HepG2 (cell line): ENCODE measurements around the gene ALS2. TPM values are rescaled to one million over a fixed set of nuclear protein-coding genes. Genes with fewer than 3 reads are reported as not detected.

ENCODE experiments used
- ATAC-seq: fragments of 200-7000 bp; cut with Tn5 transposase; 3 replicates; pipeline ENCODE4 v1.9.1; 2020; ENCODE audit warnings: mild to moderate bottlenecking, moderate library complexity
- BruUV-seq: library from RNA; stranded (reverse); fragments of 400-500 nt; replicated peaks from 2 replicates; lab custom pipeline; 2021; lab: Mats Ljungman, UMichigan
- CTCF ChIA-PET: fragments of 300-600 bp; formaldehyde crosslinking; extraction: SDS; loops from one replicate; lab custom pipeline; 2021; ENCODE audit warnings: low total read pairs, inconsistent platforms, low intra/inter-chr PET ratio; lab: Yijun Ruan, JAX
- POLR2A ChIA-PET: fragments of 350-600 bp; sonication (Branson Sonifier 250); formaldehyde crosslinking; loops from one replicate; lab custom pipeline; 2020; ENCODE audit warnings: antibody characterized with exemption, inconsistent platforms; lab: Yijun Ruan, JAX
- DNase-seq: peaks from one replicate; pipeline ENCODE4 v3.0.0-alpha.2; 2015; ENCODE audit warnings: low spot score
- FAIRE-seq: peaks from 3 replicates; lab custom pipeline; 2011; peaks lifted over from hg19 to GRCh38; lab: Jason Lieb, UNC
- H2AFZ ChIP-seq: one replicate; pipeline ENCODE4 v1.6.1; 2011; ENCODE audit warnings: low read length, inconsistent platforms
- H3K27ac ChIP-seq: fragments of 300-600 bp; 3 replicates; pipeline ENCODE4 v1.8.0; 2011; ENCODE audit warnings: mixed run types, mild to moderate bottlenecking, mixed read lengths, low read length, inconsistent platforms; ENCODE audit not compliant: insufficient read depth; ENCODE audit errors: extremely low read length
- H3K27me3 ChIP-seq, 2 experiments: fragments of 200-600 bp in 1 of 2; 2 replicates in 1 of 2; 3 replicates in 1 of 2; pipeline versions ENCODE4 v1.6.0 to v1.8.0; 2011; ENCODE audit warnings: low read length in 2 of 2, mild to moderate bottlenecking in 2 of 2, moderate library complexity in 2 of 2, inconsistent platforms in 1 of 2; ENCODE audit not compliant: insufficient read depth in 2 of 2, control insufficient read depth in 1 of 2
- H3K36me3 ChIP-seq, 2 experiments: fragments of 200-600 bp in 1 of 2; replicated peaks in 1 of 2; 2 replicates in 1 of 2; 3 replicates in 1 of 2; pipeline versions ENCODE4 v1.5.1 to v1.8.0; 2011; ENCODE audit warnings: low read length in 2 of 2, inconsistent platforms in 1 of 2; ENCODE audit not compliant: insufficient read depth in 2 of 2, control insufficient read depth in 1 of 2
- H3K4me1 ChIP-seq: 2 replicates; pipeline ENCODE4 v1.5.1; 2012; ENCODE audit warnings: low read length, inconsistent platforms; ENCODE audit not compliant: insufficient read depth
- H3K4me2 ChIP-seq: 2 replicates; pipeline ENCODE4 v1.6.0; 2011; ENCODE audit warnings: low read depth, low read length, inconsistent platforms
- H3K4me3 ChIP-seq, 3 experiments: fragments of 200-600 bp in 1 of 3; sonication (generic), shearing (Covaris generic) in 1 of 3; replicated peaks in 1 of 3; 2 replicates each; pipeline ENCODE4 v1.5.1; 2011 to 2016; ENCODE audit warnings: low read length in 3 of 3, inconsistent platforms in 2 of 3, low read depth in 2 of 3, mild to moderate bottlenecking in 2 of 3, control low read depth in 1 of 3, mixed read lengths in 1 of 3; ENCODE audit not compliant: insufficient read depth in 1 of 3
- H3K79me2 ChIP-seq: one replicate; pipeline ENCODE4 v1.6.1; 2011; ENCODE audit warnings: low read length, inconsistent platforms; ENCODE audit not compliant: insufficient read depth
- H3K9ac ChIP-seq: 2 replicates; pipeline ENCODE4 v1.6.0; 2011; ENCODE audit warnings: mild to moderate bottlenecking, low read depth, low read length, inconsistent platforms; ENCODE audit not compliant: insufficient read depth
- H3K9me3 ChIP-seq: 2 replicates; pipeline ENCODE4 v1.5.1; 2012; ENCODE audit warnings: mild to moderate bottlenecking, low read length
- H4K20me1 ChIP-seq: 2 replicates; pipeline ENCODE4 v1.6.0; 2011; ENCODE audit warnings: inconsistent platforms, mild to moderate bottlenecking, low read length, moderate library complexity; ENCODE audit not compliant: insufficient read depth
- EZH2 ChIP-seq: conservative IDR thresholded peaks from 2 replicates; pipeline ENCODE4 v1.6.1; 2012; ENCODE audit warnings: mild to moderate bottlenecking, low read depth, low read length, moderate library complexity
- KLF9 ChIP-seq: IDR thresholded peaks from 2 replicates; pipeline ENCODE4 v1.6.1; 2016; ENCODE audit warnings: low read depth
- NFYC ChIP-seq: IDR thresholded peaks from 2 replicates; pipeline ENCODE4 v1.6.1; 2016; ENCODE audit warnings: missing genetic modification reagents, missing compliant biosample characterization
- NKX3-1 ChIP-seq: sonication (generic); formaldehyde crosslinking; IDR thresholded peaks from 2 replicates; pipeline ENCODE4 v1.5.0; 2020; ENCODE audit warnings: missing genetic modification reagents
- STAG1 ChIP-seq: sonication (generic); formaldehyde crosslinking; IDR thresholded peaks from 2 replicates; pipeline ENCODE4 v1.4.0; 2020; ENCODE audit warnings: missing genetic modification reagents
- TMF1 ChIP-seq: sonication (generic); formaldehyde crosslinking; IDR thresholded peaks from 2 replicates; pipeline ENCODE4 v1.8.1; 2022; ENCODE audit warnings: low read depth, missing genetic modification reagents
- ZBTB1 ChIP-seq: sonication (generic); formaldehyde crosslinking; IDR thresholded peaks from 2 replicates; pipeline ENCODE4 v1.4.0; 2020; ENCODE audit warnings: missing genetic modification reagents, borderline replicate concordance
- ZBTB46 ChIP-seq: sonication (generic); formaldehyde crosslinking; IDR thresholded peaks from 2 replicates; pipeline ENCODE4 v1.4.0; 2020; ENCODE audit warnings: mild to moderate bottlenecking, missing genetic modification reagents, borderline replicate concordance
- ZFYVE20 ChIP-seq: sonication (generic); formaldehyde crosslinking; IDR thresholded peaks from 2 replicates; pipeline ENCODE4 v1.8.0; 2023; ENCODE audit warnings: low read depth, mild to moderate bottlenecking, moderate library complexity, missing genetic modification reagents, borderline replicate concordance
- ZNF12 ChIP-seq: sonication (generic); formaldehyde crosslinking; IDR thresholded peaks from 2 replicates; pipeline ENCODE4 v1.5.0; 2020; ENCODE audit warnings: missing genetic modification reagents
- ZNF160 ChIP-seq: sonication (generic); formaldehyde crosslinking; IDR thresholded peaks from 2 replicates; pipeline ENCODE4 v1.8.0; 2022; ENCODE audit warnings: mild to moderate bottlenecking, inconsistent platforms, missing genetic modification reagents
- ZNF605 ChIP-seq: sonication (generic); formaldehyde crosslinking; IDR thresholded peaks from 2 replicates; pipeline ENCODE4 v1.8.0; 2022; ENCODE audit warnings: mild to moderate bottlenecking, missing genetic modification reagents
- ZNF619 ChIP-seq: sonication (generic); formaldehyde crosslinking; IDR thresholded peaks from 2 replicates; pipeline ENCODE4 v1.4.0; 2020; ENCODE audit warnings: mild to moderate bottlenecking, missing genetic modification reagents
- ZNF639 ChIP-seq: conservative IDR thresholded peaks from 2 replicates; pipeline ENCODE4 v1.6.1; 2018; ENCODE audit warnings: missing genetic modification reagents
- ZNF839 ChIP-seq: sonication (generic); formaldehyde crosslinking; IDR thresholded peaks from 2 replicates; pipeline ENCODE4 v1.4.0; 2020; ENCODE audit warnings: missing genetic modification reagents, mild to moderate bottlenecking, borderline replicate concordance
- WGBS: methylation state at CpG from one replicate; pipeline ENCODE4 v1.1.6; 2017; ENCODE audit warnings: low lambda C conversion rate; 5-methylcytosine and 5-hydroxymethylcytosine counted together
- in situ Hi-C: cut with HindIII; loops from 2 replicates; pipeline ENCODE4 v1.10.0; 2017; ENCODE audit warnings: low pct_unique_long_range_greater_than_20kb; ENCODE audit not compliant: extremely low pct_ligation_motif_present
- intact Hi-C: fragments of 100-400 bp; cut with micrococcal nuclease; formaldehyde crosslinking; loops from one replicate; pipeline ENCODE4 v1.10.0; 2022; ENCODE audit not compliant: unreplicated experiment
- polyA plus RNA-seq, 8 experiments: library from polyadenylated mRNA; depleted of rRNA in 3 of 8; stranded (reverse) in 7 of 8; unstranded in 1 of 8; fragments of >200 nt; fragmentation: Illumina TruSeq in 4 of 8; extraction: Trizol in 4 of 8; gene quantifications; 2 replicates each; pipeline versions ENCODE4 v1.2.1 to v1.2.3, GENCODE V29; 2011 to 2016; ENCODE audit warnings: low read depth in 4 of 8, missing spikeins in 1 of 8, mixed read lengths in 1 of 8; ENCODE audit not compliant: insufficient read depth in 1 of 8
- total RNA-seq, 5 experiments: library from RNA; depleted of rRNA; stranded (reverse); fragments of >200 nt; fragmentation: Illumina TruSeq; extraction: Trizol; gene quantifications; 2 replicates each; pipeline ENCODE4 v1.2.3, GENCODE V29; 2016; ENCODE audit warnings: low read depth in 1 of 5

Gene ALS2
- total and polyA plus RNA-seq, 2 of the 13 experiments (the other 11 are each of a cell fraction or from before 2014, with no cell fraction given) = 12.7 to 19.3 TPM

- no peak overlapping the region for H3K4me2 ChIP-seq
- intact Hi-C loops = no loop called here
- no peaks in the 10 kb centered on the region for H3K9me3 ChIP-seq
- H3K79me2 ChIP-seq = no peaks in the 10 kb centered on the region
- H3K4me1 ChIP-seq = no peaks in the 10 kb centered on the region
- no peak overlapping the region for H3K27ac ChIP-seq
- CTCF ChIA-PET = no interaction called here
- H3K4me3 ChIP-seq = no peak overlapping the region
- H4K20me1 ChIP-seq = no peaks in the 10 kb centered on the region
- no peak overlapping the region for H3K9ac ChIP-seq
- peak; percentile 28 for ATAC-seq
- in situ Hi-C loops = no loop called here
- no peaks in the 10 kb centered on the region for H3K36me3 ChIP-seq
- H3K27me3 ChIP-seq = peaks cover 0 to 25% of the 10 kb centered on the region in 2 experiments; a peak in 3 of 5 replicates
- FAIRE-seq = no peak
- POLR2A ChIA-PET = no interaction called here
- H2AFZ ChIP-seq = no peak overlapping the region
- BruUV-seq = no TSS peak
- no peak for DNase-seq
- 13% methylated on average over 5 of the region's 5 CpGs for WGBS
- TF ChIP-seq TMF1 (CRISPR knock-in tag) (no peak), NFYC (CRISPR knock-in tag) (no peak), KLF9 (no peak), ZBTB1 (no peak), STAG1 (CRISPR knock-in tag) (no peak), ZNF619 (CRISPR knock-in tag) (no peak), ZNF639 (CRISPR knock-in tag) (no peak), ZNF160 (CRISPR knock-in tag) (no peak), ZNF12 (CRISPR knock-in tag) (no peak), ZBTB46 (CRISPR knock-in tag) (no peak), ZNF605 (CRISPR knock-in tag) (no peak), ZNF839 (CRISPR knock-in tag) (no peak), ZFYVE20 (no peak), EZH2 (no peak), NKX3-1 (CRISPR knock-in tag) (no peak)
Measured at GRCh38 chr2:201656740-201657139, 124.0 kb downstream of the ALS2 start.
